ENCODE data around the gene PGAM5. TPM values are rescaled to one million over a fixed set of nuclear protein-coding genes. Genes with fewer than 3 reads are reported as not detected.

PGAM5 gene
- polyA plus RNA-seq, 1 donor from 2014 or later: 32.5 TPM

DNA sequence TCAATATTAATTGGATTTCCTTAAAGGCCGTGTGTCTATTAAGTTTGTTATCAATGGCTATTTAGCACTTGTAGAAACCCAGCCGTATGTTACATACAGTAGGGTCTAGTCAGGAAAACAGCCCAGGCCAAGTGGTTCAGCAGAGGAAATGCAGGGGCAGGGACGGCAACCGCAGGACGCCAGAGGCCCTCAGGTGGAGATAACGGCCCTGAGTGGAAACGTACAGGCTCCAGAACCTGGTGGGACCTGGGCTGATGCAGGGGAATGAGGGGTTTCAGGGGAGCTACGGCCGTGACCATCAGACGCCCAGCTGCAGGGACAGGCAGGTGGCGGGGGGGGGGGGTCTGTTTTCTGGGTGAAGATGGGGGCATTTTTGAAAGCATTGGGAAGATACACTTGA is 54.7 kb downstream of the PGAM5 start:
- Histone ChIP-seq H4K20me1 (ENCODE audit: insufficient read depth) (no peaks in the 10 kb centered on the region), H3K9ac (ENCODE audit: low read length) (no peak overlapping the region), H3K9me2 (ENCODE audit: insufficient read depth, low read length) (no peaks in the 10 kb centered on the region), H2AFZ (ENCODE audit: low read depth, low read length) (no peak overlapping the region), H3F3A (ENCODE audit: insufficient read depth, low read length, poor library complexity, severe bottlenecking) (no peaks in the 10 kb centered on the region), H3K9me3 (ENCODE audit: low read length) (no peaks in the 10 kb centered on the region), H3K4me3 (ENCODE audit: low read length) (no peak overlapping the region), H3K4me2 (ENCODE audit: low read length) (no peak overlapping the region), H3K27me3 (ENCODE audit: insufficient read depth, low read depth, low read length) (no peaks in the 10 kb centered on the region), H3K36me3 (ENCODE audit: insufficient read depth, low read length) (no peaks in the 10 kb centered on the region), H3K27ac (ENCODE audit: low read length) (no peak overlapping the region), H3K79me2 (replicated peaks; ENCODE audit: insufficient read depth, low read length) (peaks cover 14% of the 10 kb centered on the region)
- TF ChIP-seq EZH2 (IDR thresholded peaks at IDR 0.05; ENCODE audit: borderline replicate concordance, insufficient read depth, low read length, poor library complexity, severe bottlenecking) (no peak), RAD21 (conservative IDR thresholded peaks at IDR 0.05) (no peak), REST (IDR thresholded peaks at IDR 0.05; ENCODE audit: borderline replicate concordance) (no peak), SMC3 (conservative IDR thresholded peaks at IDR 0.05; ENCODE audit: poor library complexity) (no peak), CTCF (IDR thresholded peaks at IDR 0.05; ENCODE audit: poor library complexity, severe bottlenecking) (no peak), POLR2AphosphoS5 (IDR thresholded peaks at IDR 0.05) (no peak), EP300 (conservative IDR thresholded peaks at IDR 0.05; ENCODE audit: poor library complexity, severe bottlenecking) (no peak), TAF1 (IDR thresholded peaks at IDR 0.05; ENCODE audit: low read depth) (no peak), MXI1 (conservative IDR thresholded peaks at IDR 0.05; ENCODE audit: poor library complexity, severe bottlenecking) (no peak)

GRCh38 chr12:132766380-132767085 is 55.9 kb downstream of the PGAM5 start:
- Histone ChIP-seq H3K36me3 (ENCODE audit: insufficient read depth, low read length) (no peaks in the 10 kb centered on the region), H3K9ac (ENCODE audit: low read length) (no peak overlapping the region), H3K27ac (ENCODE audit: low read length) (no peak overlapping the region), H2AFZ (ENCODE audit: low read depth, low read length) (no peak overlapping the region), H3K9me3 (ENCODE audit: low read length) (no peaks in the 10 kb centered on the region), H3K27me3 (ENCODE audit: insufficient read depth, low read depth, low read length) (no peaks in the 10 kb centered on the region), H3K79me2 (replicated peaks; ENCODE audit: insufficient read depth, low read length) (peaks cover 4% of the 10 kb centered on the region), H4K20me1 (ENCODE audit: insufficient read depth) (no peaks in the 10 kb centered on the region), H3K4me2 (ENCODE audit: low read length) (no peak overlapping the region), H3F3A (ENCODE audit: insufficient read depth, low read length, poor library complexity, severe bottlenecking) (no peaks in the 10 kb centered on the region), H3K9me2 (ENCODE audit: insufficient read depth, low read length) (no peaks in the 10 kb centered on the region), H3K4me3 (ENCODE audit: low read length) (no peak overlapping the region)
- TF ChIP-seq CTCF (IDR thresholded peaks at IDR 0.05; ENCODE audit: poor library complexity, severe bottlenecking): no peak
- no peak for TF ChIP-seq SMC3 (conservative IDR thresholded peaks at IDR 0.05; ENCODE audit: poor library complexity)
- TF ChIP-seq EZH2 (IDR thresholded peaks at IDR 0.05; ENCODE audit: borderline replicate concordance, insufficient read depth, low read length, poor library complexity, severe bottlenecking): no peak
- TF ChIP-seq POLR2AphosphoS5 (IDR thresholded peaks at IDR 0.05): no peak
